DND-41 (cell line): ENCODE measurements around the gene LCA5L.

Source experiments
- CTCF ChIP-seq: IDR thresholded peaks from 2 replicates; pipeline ENCODE4 v1.5.1; 2012; ENCODE audit warnings: borderline replicate concordance, low read length, moderate library complexity, mild to moderate bottlenecking; ENCODE audit not compliant: poor library complexity, severe bottlenecking; ENCODE audit errors: extremely low read depth
- EZH2 ChIP-seq: IDR thresholded peaks from 3 replicates; pipeline ENCODE4 v1.6.1; 2012; ENCODE audit warnings: borderline replicate concordance, low read depth, mild to moderate bottlenecking, moderate library complexity, low read length, inconsistent platforms; ENCODE audit not compliant: severe bottlenecking

- TF ChIP-seq EZH2 = no peak
- no peak for TF ChIP-seq CTCF
Observed at GRCh38 chr21:39392981-39393380, 52.6 kb downstream of the LCA5L start.
